GM23338 (cell line): Measurements from ENCODE around the gene YJEFN3. TPM values are rescaled to one million over a fixed set of nuclear protein-coding genes. Genes with fewer than 3 reads are reported as not detected.

Experiments used
- ATAC-seq: fragments of 200-7000 bp; cut with Tn5 transposase; 3 replicates; pipeline ENCODE4 v1.9.1; 2020
- DNase-seq: peaks from one replicate; pipeline ENCODE4 v3.0.0-alpha.2; 2015; ENCODE audit warnings: low spot score
- H2AFZ ChIP-seq: fragments of 200-600 bp; sonication (generic); 2 replicates; pipeline ENCODE4 v1.8.0; 2016; ENCODE audit warnings: antibody characterized with exemption, mild to moderate bottlenecking, moderate library complexity
- H3F3A ChIP-seq: fragments of 200-600 bp; sonication (generic); replicated peaks from 2 replicates; pipeline ENCODE4 v1.8.0; 2017; ENCODE audit warnings: antibody characterized with exemption, mixed run types, low read depth
- H3K27ac ChIP-seq: fragments of 200-600 bp; sonication (generic); 2 replicates; pipeline ENCODE4 v1.6.1; 2016; ENCODE audit warnings: low read depth
- H3K27me3 ChIP-seq: fragments of 200-600 bp; sonication (generic); 2 replicates; pipeline ENCODE4 v1.8.0; 2016; ENCODE audit warnings: mild to moderate bottlenecking, mixed run types, moderate library complexity; ENCODE audit not compliant: insufficient read depth
- H3K36me3 ChIP-seq: fragments of 200-600 bp; sonication (generic); 2 replicates; pipeline ENCODE4 v1.8.0; 2016; ENCODE audit warnings: mild to moderate bottlenecking; ENCODE audit not compliant: insufficient read depth
- H3K4me1 ChIP-seq: fragments of 200-600 bp; sonication (generic); 2 replicates; pipeline ENCODE4 v1.8.0; 2016; ENCODE audit warnings: mild to moderate bottlenecking, moderate library complexity; ENCODE audit not compliant: insufficient read depth
- H3K4me2 ChIP-seq: fragments of 200-600 bp; sonication (generic); 2 replicates; pipeline ENCODE4 v1.7.1; 2017; ENCODE audit warnings: mixed run types
- H3K4me3 ChIP-seq: fragments of 200-600 bp; sonication (generic); 2 replicates; pipeline ENCODE4 v1.6.1; 2016; ENCODE audit warnings: mixed run types
- H3K79me2 ChIP-seq: fragments of 200-600 bp; sonication (generic); replicated peaks from 2 replicates; pipeline ENCODE4 v1.8.0; 2017; ENCODE audit warnings: mild to moderate bottlenecking; ENCODE audit not compliant: insufficient read depth
- H3K9me2 ChIP-seq: fragments of 200-600 bp; sonication (generic); 2 replicates; pipeline ENCODE4 v1.8.0; 2017; ENCODE audit not compliant: insufficient read depth
- H4K20me1 ChIP-seq: fragments of 200-600 bp; sonication (generic); replicated peaks from 2 replicates; pipeline ENCODE4 v1.8.0; 2017; ENCODE audit warnings: mild to moderate bottlenecking; ENCODE audit not compliant: insufficient read depth
- H3K27ac Mint-ChIP-seq: 2 replicates; pipeline ENCODE4 v1.8.0; 2020; ENCODE audit warnings: inconsistent platforms, mild to moderate bottlenecking, moderate library complexity, mixed read lengths
- H3K27me3 Mint-ChIP-seq: 3 replicates; pipeline ENCODE4 v1.8.0; 2022; ENCODE audit warnings: low read depth, mild to moderate bottlenecking, moderate library complexity, mixed read lengths, inconsistent platforms; ENCODE audit not compliant: insufficient read depth, poor library complexity
- H3K36me3 Mint-ChIP-seq: 3 replicates; pipeline ENCODE4 v1.8.0; 2021; ENCODE audit warnings: low read depth, mild to moderate bottlenecking, inconsistent platforms, moderate library complexity, mixed read lengths
- H3K4me1 Mint-ChIP-seq: 3 replicates; pipeline ENCODE4 v1.8.0; 2020; ENCODE audit warnings: mild to moderate bottlenecking, inconsistent platforms, mixed read lengths
- H3K4me3 Mint-ChIP-seq: 3 replicates; pipeline ENCODE4 v1.8.0; 2021; ENCODE audit warnings: moderate library complexity, mild to moderate bottlenecking, inconsistent platforms, mixed read lengths
- H3K9me3 Mint-ChIP-seq: 3 replicates; pipeline ENCODE4 v1.8.0; 2020; ENCODE audit warnings: moderate library complexity, mild to moderate bottlenecking, inconsistent platforms, mixed read lengths
- CREB1 ChIP-seq: fragments of 250-450 bp; sonication (Bioruptor Pico); IDR thresholded peaks from 2 replicates; pipeline ENCODE4 v1.5.0; 2020; ENCODE audit warnings: low read depth, mild to moderate bottlenecking, moderate library complexity
- CTCF ChIP-seq, 2 experiments: fragments of 200-600 bp in 1 of 2; sonication (generic) in 1 of 2; conservative IDR thresholded peaks; 2 replicates each; pipeline versions ENCODE4 v1.5.1 to v1.6.1; 2016 to 2017; ENCODE audit warnings: antibody characterized with exemption in 2 of 2, low read depth in 2 of 2, mild to moderate bottlenecking in 2 of 2, moderate library complexity in 1 of 2
- EZH2 ChIP-seq: fragments of 200-600 bp; sonication (generic); IDR thresholded peaks from one replicate; pipeline ENCODE4 v1.8.0; 2017; ENCODE audit warnings: antibody characterized with exemption, mild to moderate bottlenecking, low read depth; ENCODE audit not compliant: unreplicated experiment
- EZH2phosphoT487 ChIP-seq: fragments of 200-600 bp; sonication (generic); IDR thresholded peaks from one replicate; pipeline ENCODE4 v1.8.1; 2018; ENCODE audit warnings: antibody characterized with exemption; ENCODE audit not compliant: unreplicated experiment
- JUNB ChIP-seq: IDR thresholded peaks from one replicate; pipeline ENCODE4 v1.6.1; 2016; ENCODE audit warnings: antibody characterized with exemption; ENCODE audit not compliant: unreplicated experiment
- NANOG ChIP-seq: IDR thresholded peaks from 2 replicates; pipeline ENCODE4 v1.6.1; 2016; ENCODE audit warnings: antibody characterized with exemption, borderline replicate concordance
- STAT1 ChIP-seq: IDR thresholded peaks from one replicate; pipeline ENCODE4 v1.6.1; 2016; ENCODE audit warnings: antibody characterized with exemption; ENCODE audit not compliant: unreplicated experiment
- ZNF114 ChIP-seq: fragments of 250-450 bp; sonication (Bioruptor Pico); IDR thresholded peaks from 2 replicates; pipeline ENCODE4 v1.5.0; 2020; ENCODE audit warnings: mild to moderate bottlenecking, moderate library complexity
- ZNF331 ChIP-seq: fragments of 250-450 bp; sonication (Bioruptor Pico); IDR thresholded peaks from 2 replicates; pipeline ENCODE4 v1.5.0; 2020; ENCODE audit warnings: low read depth, mild to moderate bottlenecking, moderate library complexity
- polyA plus RNA-seq: library from polyadenylated mRNA; unstranded; fragments of >200 nt; fragmentation: Nextera tagmentation; extraction: Ambion mirVana; gene quantifications from 2 replicates; pipeline ENCODE4 v1.2.1, GENCODE V29; 2016
- total RNA-seq: library from RNA; depleted of rRNA; stranded (reverse); fragments of >200 nt; shearing (Covaris generic); gene quantifications from 2 replicates; pipeline ENCODE4 v1.2.3, GENCODE V29; 2014
- TF ChIP-seq, protein P1 (sequence below): IDR thresholded peaks from 2 replicates; pipeline ENCODE4 v1.6.1; 2016; ENCODE audit warnings: antibody characterized with exemption

Gene YJEFN3
- total and polyA plus RNA-seq, 2 experiments from 2014 or later: 3.5 to 6.5 TPM

DNA sequence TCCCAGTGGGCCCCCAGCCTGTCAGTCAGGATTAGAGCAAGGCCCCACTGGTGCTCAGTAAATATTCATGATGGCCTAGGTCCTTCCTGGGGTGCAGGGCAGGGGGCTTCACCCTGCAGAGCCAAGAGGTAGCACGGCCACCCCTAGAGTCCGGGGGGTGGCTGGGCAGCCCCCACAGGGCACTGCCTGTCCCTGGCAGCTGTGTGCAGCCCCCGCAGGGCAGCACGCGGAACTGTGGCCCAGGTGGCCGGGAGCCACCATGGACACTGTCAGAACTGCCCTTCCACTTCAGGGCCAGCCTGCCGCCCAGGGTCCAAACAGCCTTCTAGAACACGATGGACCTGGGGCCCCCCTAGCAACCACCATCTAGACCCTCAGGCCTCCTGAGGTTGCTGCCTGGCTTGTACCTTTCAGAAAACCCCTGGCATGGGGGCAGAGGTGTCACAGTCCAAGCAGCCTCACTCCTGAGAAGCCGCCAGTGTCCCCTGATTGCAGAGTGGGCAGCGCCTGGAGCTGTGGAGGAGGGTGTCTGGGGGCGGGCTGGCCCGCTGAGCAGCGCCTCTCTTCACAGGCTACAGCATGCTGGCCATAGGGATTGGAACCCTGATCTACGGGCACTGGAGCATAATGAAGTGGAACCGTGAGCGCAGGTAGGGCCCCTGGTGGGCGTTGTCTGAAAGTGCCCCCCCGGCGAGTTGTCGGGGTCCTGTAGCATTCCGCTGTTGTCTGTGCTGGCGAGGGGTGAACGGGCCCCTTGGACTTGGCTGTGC is 2.9 kb upstream of the YJEFN3 start:
- Mint-ChIP-seq H3K27me3 (peaks cover 4% of the 10 kb centered on the region), H3K4me3 (no peak overlapping the region), H3K27ac (peak overlapping the region; percentile 78; the same call in 1 of the 2 replicates), H3K4me1 (peaks cover 29% of the 10 kb centered on the region), H3K9me3 (no peaks in the 10 kb centered on the region; the same call in 2 of the 3 replicates), H3K36me3 (peaks cover 39% of the 10 kb centered on the region)
- H3K27me3 ChIP-seq: no peaks in the 10 kb centered on the region
- TF ChIP-seq CREB1 (CRISPR knock-in tag) (no peak), CTCF (conservative IDR thresholded peaks at IDR 0.05; ENCODE audit: low read depth in 2 of 2) (peak; percentile 11 to 24; a peak in 2 of 4 replicates), JUNB (no peak), STAT1 (no peak), EZH2phosphoT487 (no peak), ZNF331 (CRISPR knock-in tag) (no peak)
- TF ChIP-seq, protein P1, sequence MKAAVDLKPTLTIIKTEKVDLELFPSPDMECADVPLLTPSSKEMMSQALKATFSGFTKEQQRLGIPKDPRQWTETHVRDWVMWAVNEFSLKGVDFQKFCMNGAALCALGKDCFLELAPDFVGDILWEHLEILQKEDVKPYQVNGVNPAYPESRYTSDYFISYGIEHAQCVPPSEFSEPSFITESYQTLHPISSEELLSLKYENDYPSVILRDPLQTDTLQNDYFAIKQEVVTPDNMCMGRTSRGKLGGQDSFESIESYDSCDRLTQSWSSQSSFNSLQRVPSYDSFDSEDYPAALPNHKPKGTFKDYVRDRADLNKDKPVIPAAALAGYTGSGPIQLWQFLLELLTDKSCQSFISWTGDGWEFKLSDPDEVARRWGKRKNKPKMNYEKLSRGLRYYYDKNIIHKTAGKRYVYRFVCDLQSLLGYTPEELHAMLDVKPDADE: no peak
- H3K4me2 ChIP-seq: no peak overlapping the region
- ATAC-seq: peak; percentile 10
- H3K4me1 ChIP-seq: peaks cover 6% of the 10 kb centered on the region; the same call in 1 of the 2 replicates
- H3K27ac ChIP-seq: no peak overlapping the region; the same call in 1 of the 2 replicates
- peak; percentile 58 for DNase-seq
- H3K36me3 ChIP-seq: peaks cover 6% of the 10 kb centered on the region; the same call in 1 of the 2 replicates
- H4K20me1 ChIP-seq: peaks cover 35% of the 10 kb centered on the region
- peaks cover 14% of the 10 kb centered on the region; the same call in 1 of the 2 replicates for H3F3A ChIP-seq
- H3K79me2 ChIP-seq: peaks cover 46% of the 10 kb centered on the region
- no peak overlapping the region for H2AFZ ChIP-seq
- no peak overlapping the region for H3K4me3 ChIP-seq
- H3K9me2 ChIP-seq: no peaks in the 10 kb centered on the region

DNA sequence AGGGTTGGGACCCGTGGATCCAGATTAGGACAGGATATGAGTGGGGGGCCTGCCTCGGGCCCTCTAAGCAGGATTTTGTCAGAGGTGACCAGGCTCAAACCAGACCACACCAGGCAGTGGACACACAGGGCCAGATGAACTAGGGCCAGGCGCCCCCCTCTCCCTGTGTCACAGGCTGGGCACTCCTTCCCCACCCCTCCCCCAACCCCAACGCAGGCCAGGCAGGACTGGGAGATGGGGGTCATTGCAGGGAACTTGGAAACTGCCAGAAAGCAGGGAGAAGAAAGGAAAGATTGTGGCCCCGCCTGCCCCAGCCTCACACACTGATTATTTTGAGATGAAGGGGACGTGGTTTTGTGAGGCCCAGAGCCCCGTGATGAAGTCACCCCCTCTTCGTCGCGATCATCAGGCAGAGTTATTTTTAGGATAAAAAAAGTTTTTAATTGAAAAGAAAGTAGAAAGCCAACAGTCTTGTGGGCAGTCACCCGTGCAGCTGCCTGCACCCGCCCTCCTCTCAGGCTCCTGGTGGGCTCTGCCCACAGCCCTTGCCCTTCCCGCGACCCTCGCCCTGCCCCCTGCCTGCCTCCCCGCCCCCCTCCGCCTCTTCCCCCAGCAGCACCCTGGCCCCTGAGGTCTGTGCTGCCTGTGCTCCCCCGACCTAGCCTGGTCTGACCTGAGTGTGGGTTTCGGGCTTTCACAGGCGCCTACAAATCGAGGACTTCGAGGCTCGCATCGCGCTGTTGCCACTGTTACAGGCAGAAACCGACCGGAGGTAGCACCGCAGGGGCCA is 1.9 kb upstream of the YJEFN3 start:
- Histone ChIP-seq H3K4me1 (peaks cover 6% of the 10 kb centered on the region; the same call in 1 of the 2 replicates), H3K27me3 (no peaks in the 10 kb centered on the region), H3K36me3 (peaks cover 6% of the 10 kb centered on the region; the same call in 1 of the 2 replicates), H4K20me1 (peaks cover 30% of the 10 kb centered on the region), H3K4me3 (no peak overlapping the region), H3K79me2 (peaks cover 37% of the 10 kb centered on the region), H3K27ac (no peak overlapping the region; the same call in 1 of the 2 replicates), H3F3A (peaks cover 19% of the 10 kb centered on the region), H2AFZ (no peak overlapping the region), H3K4me2 (no peak overlapping the region), H3K9me2 (no peaks in the 10 kb centered on the region)
- ATAC-seq: no peak
- H3K9me3 Mint-ChIP-seq: no peaks in the 10 kb centered on the region
- H3K27me3 Mint-ChIP-seq: peaks cover 4% of the 10 kb centered on the region
- peaks cover 33% of the 10 kb centered on the region for H3K4me1 Mint-ChIP-seq
- H3K4me3 Mint-ChIP-seq: no peak overlapping the region
- H3K36me3 Mint-ChIP-seq: peaks cover 39% of the 10 kb centered on the region
- DNase-seq: no peak
- no peak overlapping the region; the same call in 1 of the 2 replicates for H3K27ac Mint-ChIP-seq
- TF ChIP-seq, protein P1: no peak
- no peak for TF ChIP-seq EZH2phosphoT487
- TF ChIP-seq CREB1 (CRISPR knock-in tag): no peak
- TF ChIP-seq CTCF (conservative IDR thresholded peaks at IDR 0.05; ENCODE audit: low read depth in 2 of 2): no peak
- TF ChIP-seq NANOG: no peak
- no peak for TF ChIP-seq EZH2
- no peak for TF ChIP-seq JUNB
- no peak for TF ChIP-seq ZNF114 (CRISPR knock-in tag)
- TF ChIP-seq ZNF331 (CRISPR knock-in tag): no peak
